AG04449 (cell line): ENCODE results near the gene TMEM41A.

ENCODE experiments used
- CTCF ChIA-PET: fragments of 350-600 bp; formaldehyde crosslinking; extraction: SDS; loops from one replicate; lab custom pipeline; 2021; ENCODE audit warnings: antibody characterized with exemption; lab: Yijun Ruan, JAX
- POLR2A ChIA-PET: fragments of 400-600, 350-600 bp; formaldehyde crosslinking; extraction: SDS; loops from one replicate; lab custom pipeline; 2020; ENCODE audit warnings: antibody characterized with exemption, inconsistent platforms; lab: Yijun Ruan, JAX
- DNase-seq: peaks from one replicate; pipeline ENCODE4 v3.0.0-alpha.2; 2010; ENCODE audit warnings: low read depth, low spot score
- H3K4me3 ChIP-seq: 2 replicates; pipeline ENCODE4 v1.5.1; 2011; ENCODE audit warnings: low read depth, mild to moderate bottlenecking, control low read depth, low read length
- TF ChIP-seq, protein P1 (sequence below): IDR thresholded peaks from one replicate; pipeline ENCODE4 v1.5.1; 2011; ENCODE audit warnings: mild to moderate bottlenecking, moderate library complexity, low read length, control low read depth, inconsistent platforms; ENCODE audit not compliant: insufficient read depth; ENCODE audit errors: missing control alignments

TMEM41A gene

DNA sequence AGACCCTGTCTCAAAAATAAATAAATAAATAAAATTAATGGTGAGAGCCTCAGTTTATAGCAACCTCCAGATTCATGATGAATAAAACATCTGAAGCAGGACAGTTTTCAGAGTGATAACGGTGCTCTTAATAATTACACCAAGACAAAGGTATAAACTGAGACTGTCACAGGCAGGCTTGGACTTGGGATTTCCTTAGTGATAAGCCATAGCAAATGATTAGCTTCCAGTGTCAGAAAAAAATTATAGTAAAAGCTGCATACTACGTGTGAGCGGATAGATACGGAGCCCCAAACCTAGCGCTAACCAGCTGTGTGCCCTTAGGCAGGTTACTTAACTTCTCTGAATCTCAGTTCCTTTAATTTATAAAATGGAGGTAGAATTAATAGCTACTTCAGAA is 32.0 kb upstream of the TMEM41A start:
- POLR2A ChIA-PET: no interaction called here
- TF ChIP-seq, protein P1, sequence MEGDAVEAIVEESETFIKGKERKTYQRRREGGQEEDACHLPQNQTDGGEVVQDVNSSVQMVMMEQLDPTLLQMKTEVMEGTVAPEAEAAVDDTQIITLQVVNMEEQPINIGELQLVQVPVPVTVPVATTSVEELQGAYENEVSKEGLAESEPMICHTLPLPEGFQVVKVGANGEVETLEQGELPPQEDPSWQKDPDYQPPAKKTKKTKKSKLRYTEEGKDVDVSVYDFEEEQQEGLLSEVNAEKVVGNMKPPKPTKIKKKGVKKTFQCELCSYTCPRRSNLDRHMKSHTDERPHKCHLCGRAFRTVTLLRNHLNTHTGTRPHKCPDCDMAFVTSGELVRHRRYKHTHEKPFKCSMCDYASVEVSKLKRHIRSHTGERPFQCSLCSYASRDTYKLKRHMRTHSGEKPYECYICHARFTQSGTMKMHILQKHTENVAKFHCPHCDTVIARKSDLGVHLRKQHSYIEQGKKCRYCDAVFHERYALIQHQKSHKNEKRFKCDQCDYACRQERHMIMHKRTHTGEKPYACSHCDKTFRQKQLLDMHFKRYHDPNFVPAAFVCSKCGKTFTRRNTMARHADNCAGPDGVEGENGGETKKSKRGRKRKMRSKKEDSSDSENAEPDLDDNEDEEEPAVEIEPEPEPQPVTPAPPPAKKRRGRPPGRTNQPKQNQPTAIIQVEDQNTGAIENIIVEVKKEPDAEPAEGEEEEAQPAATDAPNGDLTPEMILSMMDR: no peak
- CTCF ChIA-PET: interaction anchor here (1.7 kb wide), 1 partner anchor 28 kb away, joined by 6 read pairs; no protein-coding TSS in a partner anchor

GRCh38 chr3:185528532-185528931 is 29.7 kb upstream of the TMEM41A start:
- DNase-seq: no peak
- ChIA-PET POLR2A (no interaction called here), CTCF (no interaction called here)
- TF ChIP-seq, protein P1: no peak
- no peak overlapping the region for H3K4me3 ChIP-seq

More for the DNA sequence above, 32.0 kb upstream of the TMEM41A start:
- DNase-seq: no peak
- H3K4me3 ChIP-seq: no peak overlapping the region

DNA sequence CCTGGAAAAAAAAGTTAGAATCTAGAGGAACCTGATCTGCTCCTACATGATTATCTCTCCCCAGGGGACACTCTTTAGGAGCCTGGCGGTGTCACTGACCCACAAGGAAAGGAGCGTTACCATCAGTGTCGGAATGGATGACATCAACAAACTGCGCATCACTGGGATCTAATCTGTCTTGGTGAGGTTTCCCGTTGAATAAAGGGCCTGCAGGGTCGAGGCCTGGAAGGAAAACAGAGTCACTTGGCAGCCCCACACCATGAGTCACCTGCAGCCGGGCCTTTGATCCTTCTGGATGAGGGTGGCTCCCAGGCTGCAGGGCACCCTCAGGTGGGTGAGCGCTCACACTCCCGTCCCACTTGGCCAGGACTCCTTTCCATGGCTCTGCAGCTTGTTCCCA is 28.5 kb upstream of the TMEM41A start:
- DNase-seq: no peak
- TF ChIP-seq, protein P1: no peak
- H3K4me3 ChIP-seq: no peak overlapping the region
- CTCF ChIA-PET: no interaction called here
- POLR2A ChIA-PET: no interaction called here

- ChIA-PET CTCF (no interaction called here), POLR2A (no interaction called here)
- H3K4me3 ChIP-seq: no peak overlapping the region
- DNase-seq: no peak
- TF ChIP-seq, protein P1: no peak
Observed at GRCh38 chr3:185526349-185526951, 27.6 kb upstream of the TMEM41A start.

- H3K4me3 ChIP-seq: no peak overlapping the region
- CTCF ChIA-PET: no interaction called here
- POLR2A ChIA-PET: no interaction called here
- TF ChIP-seq, protein P1: no peak
- no peak for DNase-seq
Observed at GRCh38 chr3:185521349-185522138, 22.7 kb upstream of the TMEM41A start.

- ChIA-PET POLR2A (no interaction called here), CTCF (no interaction called here)
- no peak for DNase-seq
- TF ChIP-seq, protein P1: no peak
- H3K4me3 ChIP-seq: no peak overlapping the region
Observed at GRCh38 chr3:185519021-185519420, 20.2 kb upstream of the TMEM41A start.
